Measurements from ENCODE around the gene EEPD1. TPM values are rescaled to one million over a fixed set of nuclear protein-coding genes. Genes with fewer than 3 reads are reported as not detected.
"Not testable (repeated sequence)": the region's sequence is repeated elsewhere in the genome, so short reads cannot be mapped to it uniquely, and the experiment has no call there.

EEPD1 gene
- 4.9 TPM for polyA plus RNA-seq (2013, experiment 1 of 2; ENCODE audit: insufficient read length)
- 6.5 TPM for polyA plus RNA-seq (2013, experiment 2 of 2; ENCODE audit: insufficient read length)

DNA sequence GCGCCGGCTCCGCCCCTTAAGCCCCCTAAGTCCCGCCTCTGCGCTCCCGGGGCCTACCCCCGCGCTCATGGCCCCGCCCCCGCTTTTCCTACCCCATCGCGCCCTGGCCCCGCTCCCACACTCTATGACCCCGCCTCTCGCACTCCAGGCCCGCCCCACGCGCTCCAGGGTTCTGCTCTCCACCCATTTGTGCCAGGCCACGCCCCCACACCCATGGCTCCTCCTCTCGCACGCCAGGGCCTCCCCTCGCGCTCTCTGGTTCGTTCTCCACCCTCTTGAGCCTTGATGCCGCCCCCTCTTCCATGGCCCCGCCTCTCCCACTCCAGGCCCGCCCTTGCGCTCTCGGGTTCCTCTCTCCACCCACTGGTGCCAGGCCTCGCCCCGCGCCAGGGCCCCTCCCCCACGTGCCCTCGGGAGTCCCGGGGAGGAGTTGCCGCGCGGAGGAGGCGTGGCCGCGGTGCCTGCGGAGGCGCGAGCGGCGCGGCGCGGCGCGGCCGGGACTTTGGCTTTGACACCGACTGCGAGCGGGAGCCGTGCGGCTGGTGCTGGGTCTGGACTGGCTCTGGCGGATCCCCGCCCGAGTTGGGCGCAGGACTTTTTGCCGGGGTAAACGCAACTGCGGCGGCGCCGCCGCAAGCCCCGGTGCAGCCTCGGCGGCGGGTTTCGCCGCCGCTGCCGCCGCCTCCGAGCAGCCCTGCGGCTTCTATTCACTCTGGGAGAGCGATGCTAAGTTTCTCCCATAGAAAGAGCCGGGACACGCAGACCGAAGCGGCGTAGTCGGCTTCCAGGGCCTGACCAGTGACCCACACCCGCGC is at the start of gene EEPD1:
TSS of gene EEPD1 (plus strand) at position 499 of the 815 bp plus-strand sequence. CDS start 1,071 bp downstream, outside the sequence.
- peak; percentile 100 for DNase-seq

- DNase-seq, result no peak
Observed at GRCh38 chr7:36103837-36104561, 49.1 kb upstream of the EEPD1 start.

DNA sequence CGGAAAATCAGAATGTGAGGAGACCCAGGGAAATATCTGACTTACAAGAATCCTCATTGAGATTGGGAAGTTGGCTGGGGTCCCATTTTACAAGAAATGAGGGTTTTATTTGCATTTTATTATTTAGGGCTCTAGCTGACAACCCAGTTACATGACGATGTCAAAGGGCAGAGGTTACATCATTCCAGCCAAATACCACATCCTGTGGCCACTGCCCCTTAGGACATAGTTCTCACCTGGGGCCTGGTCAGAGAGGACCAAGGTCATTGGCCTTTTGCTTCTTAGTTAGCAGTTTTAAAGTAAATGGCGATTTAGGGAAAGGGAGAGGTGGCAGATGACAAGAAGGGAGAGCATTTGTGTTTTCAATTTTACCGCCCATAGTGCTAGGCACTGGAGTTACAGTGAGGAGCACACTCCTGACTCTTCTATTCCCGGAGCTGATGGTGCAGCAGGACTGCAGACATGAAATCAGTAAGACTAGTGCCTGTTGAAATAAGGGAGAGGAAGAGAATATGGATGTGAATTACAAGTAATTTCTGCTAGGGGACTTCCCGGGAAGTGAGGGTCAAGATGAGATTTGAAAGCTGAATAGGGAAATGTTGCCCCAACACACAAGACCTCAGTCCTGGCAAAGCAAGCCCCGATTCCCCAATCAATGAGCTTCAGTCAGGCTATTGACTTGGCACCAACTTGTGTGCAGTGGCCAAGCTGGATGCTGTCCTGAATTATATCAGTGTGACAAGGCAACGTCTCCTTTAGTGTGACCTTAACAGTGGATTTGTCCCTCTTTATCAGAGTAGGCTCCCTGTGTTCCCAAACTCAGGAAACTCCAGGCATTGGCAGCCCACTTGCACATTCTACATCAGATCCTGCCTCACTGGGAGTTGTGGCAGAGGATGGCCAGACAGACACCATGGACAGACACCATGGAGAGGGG is 45.8 kb upstream of the EEPD1 start:
- DNase-seq, result not testable (repeated sequence)

DNA sequence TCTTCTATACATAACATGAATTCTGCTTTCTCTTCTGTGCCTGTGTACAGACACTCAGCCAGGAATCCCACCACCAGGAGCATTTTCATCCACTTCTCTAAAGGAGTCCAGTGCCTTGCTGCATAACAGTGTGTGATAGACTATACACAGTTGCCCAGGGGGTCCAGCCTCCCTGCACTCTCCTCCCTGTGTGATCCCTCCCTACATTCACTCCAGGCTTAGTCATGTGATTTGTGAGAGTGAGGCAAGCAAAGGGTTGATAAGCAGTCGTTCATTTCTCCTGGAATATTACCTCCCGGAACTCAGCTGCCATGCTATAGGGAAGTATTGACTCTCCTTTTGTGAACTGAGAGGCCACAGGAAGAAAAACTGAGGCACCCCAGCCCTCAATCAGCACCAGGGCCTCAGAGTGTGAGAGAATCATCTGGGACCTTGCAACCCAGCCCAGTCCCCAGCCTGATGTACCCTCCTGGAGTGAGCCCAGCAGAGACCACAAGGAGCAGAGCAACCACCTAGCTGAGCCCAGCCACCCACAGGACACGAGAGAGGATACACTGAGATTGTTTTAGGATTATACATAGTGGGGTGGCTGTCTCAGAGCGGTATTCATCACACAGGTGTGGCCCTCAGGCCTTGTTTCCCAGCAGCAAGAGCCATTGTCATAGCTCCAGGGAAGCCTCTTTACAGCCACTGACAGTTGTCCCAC is 45.0 kb upstream of the EEPD1 start:
- DNase-seq, result no peak

- DNase-seq, result no peak
Observed at GRCh38 chr7:36109013-36109627, 43.9 kb upstream of the EEPD1 start.

DNA sequence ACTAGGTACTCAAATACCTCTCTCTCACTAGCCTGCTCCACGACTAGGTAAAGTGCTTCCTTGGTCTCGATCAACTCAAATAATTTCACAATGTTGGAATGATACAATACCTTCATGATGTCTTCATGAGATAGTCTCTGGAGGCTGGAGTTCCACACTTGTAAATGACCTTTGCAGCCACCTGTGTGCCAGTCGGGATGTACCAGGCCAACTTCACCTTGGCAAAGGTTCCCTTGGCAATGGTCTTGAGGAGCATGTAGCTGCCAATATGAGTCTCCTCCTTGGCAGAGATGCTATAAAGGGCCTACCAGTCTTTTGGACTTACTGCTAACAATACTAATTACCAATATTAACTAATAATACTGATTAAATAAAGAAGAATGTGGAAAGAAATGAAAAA is 42.5 kb upstream of the EEPD1 start:
- DNase-seq, result no peak

DNA sequence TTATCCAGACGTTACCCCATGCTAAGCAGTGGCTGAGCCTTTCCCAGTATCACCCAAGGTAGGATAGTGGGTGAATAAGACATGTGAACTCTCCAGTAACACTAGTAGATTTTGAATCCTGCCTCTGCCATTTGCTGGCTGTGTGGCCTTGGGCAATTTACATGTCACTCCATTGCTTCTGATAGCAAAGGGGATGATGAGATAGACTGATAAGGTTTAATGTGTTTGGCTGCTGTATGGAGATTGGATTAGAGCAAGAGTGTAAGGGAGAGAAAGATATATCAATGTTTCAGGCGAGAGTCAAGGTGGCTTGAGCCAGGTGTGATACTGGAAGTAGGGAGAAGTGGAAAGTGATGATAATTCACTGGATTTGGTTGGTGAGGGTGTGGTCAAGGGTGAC is 40.1 kb upstream of the EEPD1 start:
- DNase-seq, result no peak

- DNase-seq, result no peak
Observed at GRCh38 chr7:36114355-36114754, 38.7 kb upstream of the EEPD1 start.

DNA sequence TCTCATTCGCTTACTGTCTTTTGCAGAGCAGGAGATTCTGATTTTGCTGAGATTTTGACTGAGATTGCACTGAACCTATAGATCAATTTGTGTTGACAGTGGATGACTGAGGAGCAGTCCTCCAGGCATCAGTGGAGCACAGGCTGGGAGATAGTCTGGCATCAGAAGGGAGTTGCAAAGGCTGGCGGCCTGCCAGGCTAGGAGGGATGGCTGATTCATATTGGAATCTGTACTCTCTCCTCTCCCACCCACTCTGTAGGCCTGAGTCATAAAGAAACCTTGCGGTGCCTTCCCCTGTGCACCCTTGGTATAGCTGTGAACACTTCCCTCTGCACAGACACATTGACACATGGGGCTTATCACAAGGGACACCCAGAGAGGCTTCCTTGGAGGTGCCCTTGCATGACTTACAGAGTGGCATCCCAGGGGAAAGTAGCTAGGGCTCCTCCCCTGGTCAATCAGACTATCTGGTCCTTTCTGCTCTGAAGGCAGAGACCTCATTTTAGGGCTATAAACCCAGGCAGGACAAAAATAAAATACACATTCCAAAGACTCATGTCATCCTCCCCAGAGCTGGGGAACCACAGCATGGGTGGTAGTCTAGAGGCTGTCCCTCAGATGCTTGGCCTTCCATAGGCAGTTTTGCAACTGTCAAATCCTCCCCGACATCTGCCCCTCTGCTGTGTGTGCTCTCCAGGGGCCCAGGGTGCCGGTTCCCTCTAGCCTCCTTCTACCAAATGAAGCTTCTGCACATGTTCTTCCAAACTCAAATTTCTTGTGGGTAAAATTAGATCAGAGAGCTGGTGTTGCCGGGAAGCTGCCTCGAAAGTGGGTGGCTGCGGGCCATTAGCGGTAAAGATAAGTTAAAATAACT is 37.4 kb upstream of the EEPD1 start:
- DNase-seq, result peak; percentile 99

- no peak for DNase-seq
Observed at GRCh38 chr7:36116347-36117202, 36.5 kb upstream of the EEPD1 start.

- DNase-seq, result no peak
Observed at GRCh38 chr7:36117203-36117840, 35.7 kb upstream of the EEPD1 start.

DNA sequence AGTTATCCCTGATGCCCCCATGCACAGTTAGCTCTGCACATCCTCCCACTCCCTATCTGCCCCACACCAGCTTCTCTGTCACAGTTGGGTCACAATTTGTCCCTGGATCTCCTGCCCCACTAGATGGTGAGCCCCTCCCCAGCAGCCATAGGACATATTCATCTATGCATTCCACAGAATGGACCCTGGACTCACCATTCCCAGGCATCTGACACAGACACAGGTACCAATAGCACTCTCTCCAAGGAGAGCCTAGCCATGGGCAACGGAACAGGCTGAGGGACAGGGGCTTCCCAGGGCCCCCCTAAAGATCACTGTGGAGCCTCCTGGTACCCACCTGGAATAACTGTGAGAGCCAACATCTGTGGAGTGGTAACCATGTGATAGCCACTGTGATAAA is 34.7 kb upstream of the EEPD1 start:
- no peak for DNase-seq

DNA sequence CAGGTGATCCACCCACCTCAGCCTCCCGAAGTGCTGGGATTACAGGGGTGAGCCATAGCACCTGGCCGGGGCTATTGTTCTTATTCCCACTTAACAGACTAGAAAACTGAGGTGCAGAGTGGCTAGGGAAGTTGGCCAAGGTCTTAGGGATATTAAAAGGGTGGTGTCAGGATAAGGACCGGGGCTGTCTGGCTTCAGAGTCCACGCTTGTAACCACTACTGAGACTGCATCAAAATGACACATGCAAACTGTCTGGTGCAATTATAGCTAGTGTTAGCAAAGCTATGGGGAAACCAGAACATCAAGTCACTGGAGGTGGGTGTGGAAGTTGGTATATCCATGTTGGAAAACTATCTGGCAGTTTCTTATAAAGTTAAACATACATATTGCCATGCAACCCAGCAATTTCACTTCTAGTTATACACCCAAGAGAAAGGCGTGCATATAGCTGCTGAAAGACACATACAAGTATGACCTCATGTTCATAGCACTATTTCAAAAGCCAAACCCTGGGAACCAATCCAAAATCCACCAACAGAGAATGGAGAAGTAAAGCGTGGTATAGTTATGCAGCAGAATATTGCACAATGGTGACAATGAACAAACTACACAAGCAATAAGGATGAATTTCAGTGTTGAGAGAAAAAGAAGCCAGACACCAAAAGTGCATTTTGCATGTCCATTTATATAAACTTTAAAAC is 33.9 kb upstream of the EEPD1 start:
- DNase-seq, result peak; percentile 98

- not testable (repeated sequence) for DNase-seq
Observed at GRCh38 chr7:36119983-36120646, 32.9 kb upstream of the EEPD1 start.

- DNase-seq, result not testable (repeated sequence)
Observed at GRCh38 chr7:36125630-36126029, 27.4 kb upstream of the EEPD1 start.

DNA sequence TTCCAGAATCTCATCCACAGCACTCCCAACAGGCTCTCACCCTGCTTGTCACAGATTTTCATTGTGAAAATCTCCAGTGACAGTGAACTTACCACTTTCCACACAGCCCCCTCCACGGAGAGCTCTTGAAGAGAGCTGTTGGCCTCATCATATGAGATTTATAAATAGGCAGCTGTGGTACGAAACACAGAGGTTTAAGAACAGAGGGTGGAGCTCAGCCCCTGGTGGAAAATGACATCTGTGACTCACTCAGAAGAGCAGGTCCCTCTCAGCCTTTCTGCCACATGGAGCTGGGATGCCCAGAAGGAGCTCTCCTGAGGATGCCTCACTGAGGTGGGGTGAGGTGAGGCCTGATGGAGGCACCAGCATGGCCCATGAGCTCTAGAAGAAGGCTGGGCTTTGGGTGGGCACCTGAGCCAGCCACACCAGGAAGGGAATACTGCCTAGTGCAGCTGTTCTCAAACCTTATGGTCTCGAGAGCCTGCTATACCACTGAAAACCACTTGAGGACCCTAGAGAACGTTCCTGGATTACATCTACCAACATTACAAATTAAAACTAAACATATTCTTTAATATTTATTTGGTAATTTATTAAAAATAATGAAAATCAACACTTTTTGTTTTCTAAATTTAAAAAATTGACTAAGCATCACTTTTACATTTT is 25.8 kb upstream of the EEPD1 start:
- DNase-seq, result no peak

DNA sequence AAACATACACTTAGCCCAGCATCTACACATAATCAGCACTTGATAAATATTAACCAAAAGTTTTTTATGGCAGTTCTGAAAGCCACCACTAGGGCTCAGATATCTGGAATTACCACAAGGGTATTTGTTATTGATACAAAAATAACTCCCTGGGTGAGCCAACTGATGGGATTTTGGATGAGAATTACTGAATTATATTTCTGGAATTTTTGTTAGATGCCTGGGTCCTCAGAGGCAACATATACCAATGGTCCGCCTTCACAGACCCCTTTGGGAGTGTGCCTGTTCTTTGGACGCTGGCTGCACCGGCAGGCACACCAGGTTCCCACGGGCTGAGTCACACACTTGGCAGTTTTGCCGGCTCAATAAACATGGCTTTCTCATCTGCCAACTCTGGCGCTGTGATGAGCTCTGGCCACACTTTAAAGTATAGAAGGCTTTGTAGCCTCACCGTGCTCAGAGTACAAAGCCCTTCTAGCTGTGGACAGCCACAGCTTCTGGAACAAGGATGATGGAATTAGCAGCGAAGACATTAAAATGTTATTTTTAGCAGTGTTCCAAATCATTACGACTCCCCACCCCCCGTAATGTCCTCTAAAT is 24.5 kb upstream of the EEPD1 start:
- peak; percentile 69 for DNase-seq
